GM19238 (cell line): ENCODE data around the gene KLC4.
"Not testable (repeated sequence)": the region's sequence is repeated elsewhere in the genome, so short reads cannot be mapped to it uniquely, and the experiment has no call there.

Source experiments
- DNase-seq: peaks from one replicate; pipeline ENCODE4 v3.0.0; 2011; ENCODE audit warnings: low spot score; ENCODE audit not compliant: insufficient read length

KLC4 gene

GRCh38 chr6:43035495-43036194, 23.8 kb upstream of the KLC4 start:
- no peak for DNase-seq

DNA sequence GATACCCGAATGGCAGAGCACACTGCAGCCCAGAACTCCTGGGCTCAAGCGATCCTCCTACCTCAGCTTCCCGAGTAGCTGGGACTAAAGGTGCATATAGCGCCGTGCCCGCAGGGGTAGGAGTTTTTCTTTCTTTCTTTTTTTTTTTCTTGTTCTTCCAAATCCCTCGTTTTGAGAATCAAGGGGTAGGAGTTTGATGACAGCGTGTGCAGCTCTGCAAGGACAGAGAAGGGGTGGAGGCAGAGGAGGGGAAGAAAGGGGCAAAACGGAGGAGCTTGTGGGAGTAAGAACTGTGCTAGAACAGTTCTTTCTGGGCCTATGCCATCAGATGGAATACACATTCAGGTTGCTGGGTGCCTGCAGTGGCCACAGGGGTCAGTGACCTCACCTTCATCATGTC, 22.7 kb upstream of the KLC4 start:
- DNase-seq, result no peak

GRCh38 chr6:43037197-43037596, 22.2 kb upstream of the KLC4 start:
- no peak for DNase-seq

GRCh38 chr6:43037706-43038105, 21.7 kb upstream of the KLC4 start:
- no peak for DNase-seq

DNA sequence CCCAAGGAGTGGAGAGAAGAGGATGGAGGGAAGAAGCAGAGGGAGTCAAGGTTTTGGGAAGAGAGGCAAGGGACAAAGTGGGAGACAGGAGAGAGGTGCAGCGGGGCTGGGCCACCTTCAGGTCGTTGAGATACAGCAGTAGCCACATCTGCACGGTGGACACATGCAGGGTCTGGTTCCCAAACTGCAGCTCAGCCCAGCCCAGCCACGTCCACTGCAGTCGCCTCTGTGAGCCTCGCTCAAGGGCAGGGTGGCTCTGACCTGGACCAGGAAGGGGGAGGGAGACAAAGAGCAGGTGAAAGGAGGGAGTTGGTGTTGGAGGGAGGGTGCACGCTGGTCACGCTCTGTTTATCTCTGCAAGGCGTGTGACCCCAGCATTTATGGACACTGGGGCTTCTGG, 20.7 kb upstream of the KLC4 start:
- no peak for DNase-seq

DNA sequence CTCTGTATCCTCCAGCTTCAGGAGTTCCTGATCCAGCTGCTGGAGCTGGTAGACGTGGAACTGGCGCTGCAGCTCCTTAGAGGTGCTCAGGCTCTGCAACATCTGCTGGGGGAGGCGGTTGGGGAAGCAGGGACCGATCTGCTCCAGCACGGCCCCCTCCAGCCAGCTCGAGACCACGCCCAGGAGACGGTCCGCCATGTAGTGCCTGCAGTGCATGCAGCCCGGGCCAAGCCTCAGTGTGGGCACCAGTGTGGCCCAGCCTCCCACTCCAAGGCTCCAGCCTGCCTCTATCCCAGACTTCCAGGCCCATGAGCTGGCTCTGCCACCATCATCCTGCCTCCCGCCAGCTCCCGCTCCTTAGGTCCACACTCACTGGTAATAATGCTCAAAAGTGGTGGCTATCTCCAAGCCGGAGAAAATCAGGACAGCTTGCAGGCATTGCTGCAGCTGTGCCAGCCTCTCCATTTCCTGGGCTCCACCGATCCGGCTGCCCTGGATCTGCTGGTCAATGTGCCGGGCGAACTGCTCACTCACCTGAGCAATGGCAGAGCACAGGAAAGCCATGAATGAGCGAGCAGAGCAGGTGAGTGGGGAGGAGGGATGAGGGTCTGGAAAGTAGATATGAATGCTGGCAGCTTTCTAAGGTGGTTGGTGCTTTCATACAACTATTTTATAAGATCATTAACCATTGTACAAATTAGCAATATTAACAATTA, 18.7 kb upstream of the KLC4 start:
- no peak for DNase-seq

DNA sequence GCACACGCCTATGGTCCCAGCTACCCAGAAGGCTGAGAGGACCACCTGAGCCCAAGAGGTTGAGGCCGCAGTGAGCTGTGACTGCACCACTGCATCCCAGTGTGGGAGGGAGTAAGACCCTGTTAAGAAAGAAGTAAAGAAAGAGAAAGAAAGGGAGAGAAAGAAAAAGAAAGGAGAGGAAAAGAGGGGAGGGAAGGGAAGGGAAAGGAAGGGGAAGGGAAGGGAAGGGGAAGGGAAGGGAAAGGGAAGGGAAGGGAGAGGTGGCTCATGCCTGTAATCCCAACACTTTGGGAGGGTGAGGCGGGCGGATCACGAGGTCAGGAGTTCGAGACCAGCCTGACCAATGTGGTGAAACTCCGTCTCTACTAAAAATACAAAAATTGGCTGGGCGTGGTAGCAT, 18.0 kb upstream of the KLC4 start:
- DNase-seq, result not testable (repeated sequence)

GRCh38 chr6:43043310-43043709, 16.1 kb upstream of the KLC4 start:
- no peak for DNase-seq

- no peak for DNase-seq
Measured at GRCh38 chr6:43045371-43045930, 14.0 kb upstream of the KLC4 start.

DNA sequence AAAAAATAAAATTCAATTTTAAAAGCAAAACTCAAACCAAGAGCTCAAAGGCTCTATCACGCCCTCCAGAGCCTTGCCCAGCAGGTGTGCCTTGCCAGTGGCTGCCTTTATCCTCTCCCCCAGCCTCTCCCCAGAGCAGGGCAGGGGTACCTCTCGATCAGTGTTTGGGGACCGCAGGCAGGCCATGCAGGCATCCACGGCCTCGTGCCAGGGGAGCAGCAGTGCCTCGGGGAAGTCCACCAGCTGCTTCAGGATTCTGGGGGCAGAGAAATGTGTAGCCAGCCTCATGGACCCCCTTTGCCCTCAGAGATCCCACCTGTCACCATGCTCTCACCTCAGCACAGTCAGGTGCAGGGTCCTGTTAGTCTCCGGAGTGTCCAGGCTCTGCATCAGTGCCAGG, 11.4 kb upstream of the KLC4 start:
- DNase-seq, result no peak

DNA sequence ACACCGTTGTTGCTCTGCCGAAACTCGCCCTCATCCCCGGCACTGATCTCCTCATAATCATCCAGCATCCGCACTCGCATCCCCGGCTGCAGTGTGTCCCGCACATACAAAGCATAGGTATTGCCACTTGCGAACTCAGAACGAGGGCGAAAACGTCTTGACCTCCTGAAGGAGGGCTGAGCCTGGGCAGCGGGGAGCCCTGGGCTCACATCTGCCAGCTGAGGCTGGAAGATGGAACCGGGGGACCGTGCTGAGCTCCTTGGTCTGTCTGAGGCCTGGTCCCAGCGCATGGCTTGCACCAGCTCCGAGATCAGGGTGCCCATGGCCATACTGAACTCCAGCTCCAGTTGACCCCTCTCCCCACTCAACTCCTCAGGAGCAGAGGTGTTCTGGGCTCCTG, 8.4 kb upstream of the KLC4 start:
- no peak for DNase-seq

DNA sequence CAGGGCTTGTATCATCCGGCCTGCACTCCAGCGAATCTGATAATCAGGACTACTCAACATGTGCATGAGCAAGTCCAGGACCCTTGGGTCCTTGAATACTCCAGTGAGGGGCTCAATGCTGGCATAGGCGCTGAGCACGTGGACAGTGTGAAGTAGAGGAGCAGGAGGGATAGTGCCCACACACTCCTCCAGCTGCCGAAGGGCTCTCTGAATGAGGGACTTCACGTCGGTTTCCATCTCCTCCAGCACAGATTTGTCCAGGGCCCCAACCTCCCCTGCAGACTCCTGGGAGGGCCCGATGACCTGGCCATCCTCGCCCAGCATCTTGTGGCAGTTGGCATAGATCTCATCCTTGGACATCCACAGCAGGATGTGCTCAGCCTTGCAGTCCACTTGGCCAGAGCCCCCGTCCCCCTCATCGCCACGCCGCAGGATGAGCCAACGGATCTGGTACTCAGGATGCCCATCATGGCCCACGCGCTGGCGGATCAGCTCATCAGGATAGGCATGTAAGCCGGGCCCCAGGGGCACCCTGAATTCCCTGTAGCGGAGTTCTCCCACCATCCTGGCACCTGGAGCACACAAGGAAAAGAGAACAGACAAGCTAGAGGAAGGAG, 7.1 kb upstream of the KLC4 start:
- DNase-seq, result no peak

- peak; percentile 26 for DNase-seq
Measured at GRCh38 chr6:43052842-43053544, 6.4 kb upstream of the KLC4 start.

DNA sequence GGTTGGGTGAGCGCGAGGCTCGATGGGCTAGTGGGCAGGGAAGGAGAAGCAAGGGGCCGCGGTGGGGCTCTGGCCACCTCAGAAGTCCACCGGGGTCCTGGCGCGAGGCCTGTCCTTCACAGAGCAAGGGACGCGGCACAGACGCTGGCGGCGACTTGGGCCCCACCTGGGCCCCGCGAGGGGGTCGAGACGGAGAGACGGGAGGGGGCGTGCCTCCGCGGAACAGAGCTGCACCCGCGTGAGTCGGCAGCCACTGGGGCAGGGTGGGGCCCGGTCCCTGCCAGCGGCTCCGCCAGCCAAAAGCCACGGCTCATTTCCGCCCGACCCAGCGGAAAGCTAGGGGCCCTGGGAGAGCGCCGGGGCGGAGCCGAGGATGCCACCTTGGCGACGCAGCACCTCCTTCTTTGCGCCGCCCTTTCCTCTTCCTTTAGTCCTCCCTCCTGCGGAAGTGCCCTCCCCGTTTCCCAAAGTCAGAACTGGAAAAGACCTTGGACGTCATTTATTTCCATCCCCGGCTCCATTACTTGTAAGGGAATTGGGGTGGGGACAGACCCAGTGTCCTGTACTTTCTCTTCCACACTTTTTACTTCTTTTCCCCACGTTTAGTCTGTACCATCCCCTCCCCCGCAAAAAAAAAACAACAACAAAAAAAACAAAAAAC, 5.8 kb upstream of the KLC4 start, which contains the start of gene CUL7:
TSS of gene CUL7 (minus strand) at position 307 of the 661 bp plus-strand sequence. CDS start 1,063 bp downstream, outside the sequence.
- DNase-seq, result peak; percentile 97

- no peak for DNase-seq
Measured at GRCh38 chr6:43054206-43054943, 5.1 kb upstream of the KLC4 start.

DNA sequence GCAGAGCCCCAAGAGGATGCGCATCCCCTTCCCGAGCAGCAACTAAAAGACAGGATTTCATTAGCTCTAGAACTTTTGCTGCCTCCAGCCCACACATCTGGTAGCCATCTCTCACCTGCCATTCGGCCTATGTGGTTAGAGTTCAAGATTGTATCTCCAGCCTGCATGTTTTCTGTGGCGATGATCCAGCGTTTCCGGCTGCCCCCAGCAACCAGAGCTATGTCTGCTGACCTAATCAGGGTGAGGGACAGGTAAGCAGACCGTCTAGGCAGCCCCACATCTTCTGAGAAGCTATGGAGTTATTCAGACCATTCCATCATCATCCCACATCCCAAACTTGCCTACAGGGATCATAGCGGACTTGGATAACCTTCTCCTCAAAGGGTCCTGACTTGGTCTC, 3.5 kb upstream of the KLC4 start:
- no peak for DNase-seq

GRCh38 chr6:43058531-43058930, 900 bp upstream of the KLC4 start:
- no peak for DNase-seq

- DNase-seq, result no peak
Measured at GRCh38 chr6:43060034-43060754, 763 bp downstream of the KLC4 start.

DNA sequence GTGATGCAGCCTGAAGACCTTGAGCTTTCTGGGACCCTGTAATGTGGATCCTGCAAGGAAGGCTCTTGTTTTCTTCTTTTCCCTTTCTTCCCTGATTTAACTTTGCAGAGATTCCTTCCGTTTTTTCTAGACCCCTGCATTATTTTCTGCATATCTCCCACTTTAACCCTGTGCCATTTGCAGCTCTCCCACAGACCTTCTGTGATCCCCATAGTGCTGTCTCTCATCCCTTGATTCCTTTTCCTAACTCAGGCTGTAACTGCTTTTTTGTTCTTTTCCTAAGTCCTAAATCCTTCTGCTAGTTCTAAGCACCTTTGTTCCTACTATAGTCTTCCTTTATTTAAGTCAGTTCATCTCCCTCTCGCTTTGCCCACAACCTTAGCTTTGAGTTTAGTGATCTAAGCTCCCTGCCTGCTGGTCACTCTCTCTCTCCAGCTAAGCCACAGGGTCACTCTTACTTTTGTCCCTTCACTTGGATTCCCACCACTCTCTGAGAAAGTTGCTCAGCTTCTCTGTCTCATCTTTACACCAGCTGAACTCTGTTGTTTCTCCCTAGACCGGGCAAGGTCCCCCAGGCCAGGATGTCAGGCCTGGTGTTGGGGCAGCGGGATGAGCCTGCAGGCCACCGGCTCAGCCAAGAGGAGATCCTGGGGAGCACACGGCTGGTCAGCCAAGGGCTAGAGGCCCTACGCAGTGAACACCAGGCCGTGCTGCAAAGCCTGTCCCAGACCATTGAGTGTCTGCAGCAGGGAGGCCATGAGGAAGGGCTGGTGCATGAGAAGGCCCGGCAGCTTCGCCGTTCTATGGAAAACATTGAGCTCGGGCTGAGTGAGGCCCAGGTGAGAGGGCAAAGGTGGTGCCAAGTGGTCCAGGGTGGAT, 1.6 kb downstream of the KLC4 start:
- DNase-seq, result no peak
